Activated CD8-positive, alpha-beta memory T cell treated with anti-CD3 and anti-CD28 coated beads for 36 hours (primary cell): ENCODE data around the gene PET100. TPM values are rescaled to one million over a fixed set of nuclear protein-coding genes. Genes with fewer than 3 reads are reported as not detected.

Experiments
- CTCF ChIA-PET: fragments of 350-600 bp; sonication (Branson Sonifier 250); formaldehyde crosslinking; loops from one replicate; lab custom pipeline; 2021; ENCODE audit warnings: antibody characterized with exemption; lab: Charles Lee
- POLR2A ChIA-PET: fragments of 350-600 bp; sonication (Branson Sonifier 250); formaldehyde crosslinking; loops from one replicate; lab custom pipeline; 2021; ENCODE audit warnings: antibody characterized with exemption; lab: Charles Lee
- total RNA-seq, 2 experiments: library from RNA; stranded (reverse); gene quantifications; one replicate each; pipeline ENCODE4 v1.2.3, GENCODE V29; 2021

The PET100 gene
- total RNA-seq, 2 experiments from 2014 or later: 99.2 to 100 TPM

- POLR2A ChIA-PET: no interaction called here
- CTCF ChIA-PET: interaction anchor here (0.6 kb wide), 2 partner anchors 255 to 633 kb away, joined by 3 read pairs; no protein-coding TSS in a partner anchor
Observed at GRCh38 chr19:7627166-7627565, 2.4 kb upstream of the PET100 start.

GRCh38 chr19:7628589-7629311 lies 843 bp upstream of the PET100 start:
- ChIA-PET POLR2A (interaction anchor here (1.0 kb wide), 2 partner anchors 123 to 235 kb away, joined by 4 to 5 read pairs; no protein-coding TSS in a partner anchor), CTCF (interaction anchor here (0.6 to 1.4 kb wide), 3 partner anchors 52 to 236 kb away, joined by 3 to 7 read pairs (median 6); partner anchors contain the start of gene TRAPPC5)

- CTCF ChIA-PET: interaction anchor here (0.6 to 1.5 kb wide), 2 partner anchors 49 to 63 kb away, joined by 3 read pairs; partner anchors contain the start of gene TRAPPC5
- POLR2A ChIA-PET: no interaction called here
Observed at GRCh38 chr19:7631577-7631976, 2.0 kb downstream of the PET100 start.

GRCh38 chr19:7632340-7633203 lies 3.0 kb downstream of the PET100 start:
- CTCF ChIA-PET: no interaction called here
- POLR2A ChIA-PET: no interaction called here

GRCh38 chr19:7633698-7634097 lies 4.1 kb downstream of the PET100 start, which contains the start of gene PCP2:
PCP2 (minus strand) TSS chr19:7633719; CDS start chr19:7633457, 262 bp downstream.
- POLR2A ChIA-PET: interaction anchor here (0.5 kb wide), 1 partner anchor 948 kb away, joined by 6 read pairs; no protein-coding TSS in a partner anchor
- CTCF ChIA-PET: no interaction called here

GRCh38 chr19:7635670-7636069 lies 6.1 kb downstream of the PET100 start:
- ChIA-PET CTCF (interaction anchor here (1.1 kb wide), 1 partner anchor 15 kb away, joined by 3 read pairs; no protein-coding TSS in a partner anchor), POLR2A (no interaction called here)

- ChIA-PET POLR2A (no interaction called here), CTCF (interaction anchor here (1.1 kb wide), 1 partner anchor 14 kb away, joined by 3 read pairs; no protein-coding TSS in a partner anchor)
Observed at GRCh38 chr19:7636317-7636690, 6.7 kb downstream of the PET100 start.

GRCh38 chr19:7636691-7637373 lies 7.2 kb downstream of the PET100 start, which contains the start of gene STXBP2:
STXBP2 (plus strand) TSS chr19:7637110; CDS start chr19:7637150, 40 bp downstream.
- ChIA-PET CTCF (interaction anchor here (1.9 kb wide), 1 partner anchor 44 kb away, joined by 7 read pairs; the partner anchor contains the start of gene TRAPPC5), POLR2A (interaction anchor here (0.8 kb wide), 1 partner anchor 15 kb away, joined by 3 read pairs; no protein-coding TSS in a partner anchor)

- ChIA-PET POLR2A (interaction anchor here (0.8 kb wide), 1 partner anchor 14 kb away, joined by 3 read pairs; no protein-coding TSS in a partner anchor), CTCF (interaction anchor here (0.8 to 1.9 kb wide), 3 partner anchors 43 to 216 kb away, joined by 3 to 7 read pairs (median 3); partner anchors contain the start of gene TRAPPC5)
Observed at GRCh38 chr19:7637374-7638256, 8.0 kb downstream of the PET100 start.

GRCh38 chr19:7638802-7639465 lies 9.3 kb downstream of the PET100 start:
- ChIA-PET CTCF (interaction anchor here (0.9 to 1.9 kb wide), 2 partner anchors 42 to 72 kb away, joined by 3 to 7 read pairs; partner anchors contain the start of gene TRAPPC5), POLR2A (no interaction called here)

GRCh38 chr19:7639863-7640348 lies 10.3 kb downstream of the PET100 start:
- POLR2A ChIA-PET: no interaction called here
- CTCF ChIA-PET: no interaction called here

- ChIA-PET CTCF (no interaction called here), POLR2A (no interaction called here)
Observed at GRCh38 chr19:7640803-7641202, 11.2 kb downstream of the PET100 start.

GRCh38 chr19:7641290-7642276 lies 12.0 kb downstream of the PET100 start:
- CTCF ChIA-PET: interaction anchor here (0.9 kb wide), 1 partner anchor 11 kb away, joined by 3 read pairs; no protein-coding TSS in a partner anchor
- POLR2A ChIA-PET: no interaction called here

GRCh38 chr19:7642295-7643030 lies 12.9 kb downstream of the PET100 start:
- POLR2A ChIA-PET: no interaction called here
- CTCF ChIA-PET: interaction anchor here (0.9 kb wide), 1 partner anchor 10 kb away, joined by 3 read pairs; no protein-coding TSS in a partner anchor

GRCh38 chr19:7643031-7643415 lies 13.4 kb downstream of the PET100 start:
- ChIA-PET CTCF (no interaction called here), POLR2A (no interaction called here)
